RWPE2 (cell line): ENCODE results near the gene GPATCH4.

Source experiments
- ATAC-seq: fragments of 200-7000 bp; cut with Tn5 transposase; 3 replicates; pipeline ENCODE4 v1.9.1; 2021; ENCODE audit warnings: low read depth
- DNase-seq: peaks from one replicate; pipeline ENCODE4 v3.0.0-alpha.2; 2020; ENCODE audit warnings: low spot score
- H3K27ac ChIP-seq: fragments of 450-650 bp; 2 replicates; pipeline ENCODE4 v1.5.1; 2017; ENCODE audit warnings: mild to moderate bottlenecking; ENCODE audit not compliant: poor library complexity, severe bottlenecking
- H3K27me3 ChIP-seq: fragments of 250-450 bp; sonication (Bioruptor Pico); 2 replicates; pipeline ENCODE4 v1.5.1; 2021; ENCODE audit warnings: mild to moderate bottlenecking, moderate library complexity; ENCODE audit not compliant: insufficient read depth, poor library complexity, severe bottlenecking
- H3K36me3 ChIP-seq: fragments of 250-450 bp; sonication (Bioruptor Pico); 2 replicates; pipeline ENCODE4 v1.5.1; 2020; ENCODE audit warnings: low read depth, mild to moderate bottlenecking, moderate library complexity
- H3K4me1 ChIP-seq: fragments of 250-450 bp; sonication (Bioruptor Pico); 2 replicates; pipeline ENCODE4 v1.5.1; 2021; ENCODE audit warnings: mild to moderate bottlenecking, moderate library complexity; ENCODE audit not compliant: insufficient read depth, poor library complexity, severe bottlenecking
- H3K4me3 ChIP-seq: fragments of 250-450 bp; sonication (Bioruptor Pico); 2 replicates; pipeline ENCODE4 v1.5.1; 2021; ENCODE audit warnings: mild to moderate bottlenecking, moderate library complexity; ENCODE audit not compliant: severe bottlenecking
- H3K9me3 ChIP-seq: fragments of 250-450 bp; sonication (Bioruptor Pico); 2 replicates; pipeline ENCODE4 v1.5.1; 2021; ENCODE audit warnings: mild to moderate bottlenecking, moderate library complexity; ENCODE audit not compliant: severe bottlenecking
- CTCF ChIP-seq: fragments of 450-650 bp; IDR thresholded peaks from one replicate; pipeline ENCODE4 v1.5.1; 2017; ENCODE audit warnings: mild to moderate bottlenecking, moderate library complexity; ENCODE audit not compliant: poor library complexity, severe bottlenecking

Gene GPATCH4

GRCh38 chr1:156600733-156601121 is 552 bp downstream of the GPATCH4 start:
- H3K36me3 ChIP-seq = peaks cover 42% of the 10 kb centered on the region
- DNase-seq (no peak), ATAC-seq (no peak; the same call in 2 of the 3 replicates)
- H3K4me3 ChIP-seq = peak overlapping the region; percentile 85
- H3K27me3 ChIP-seq = no peaks in the 10 kb centered on the region
- peak overlapping the region; percentile 56 for H3K27ac ChIP-seq
- H3K4me1 ChIP-seq = peaks cover 8% of the 10 kb centered on the region
- no peak for TF ChIP-seq CTCF
- H3K9me3 ChIP-seq = no peaks in the 10 kb centered on the region

- Histone ChIP-seq H3K4me1 (peaks cover 8% of the 10 kb centered on the region), H3K36me3 (peaks cover 49% of the 10 kb centered on the region), H3K27me3 (no peaks in the 10 kb centered on the region), H3K9me3 (no peaks in the 10 kb centered on the region), H3K4me3 (no peak overlapping the region), H3K27ac (no peak overlapping the region)
- no peak for DNase-seq
- ATAC-seq = no peak
- peak; percentile 8 for TF ChIP-seq CTCF
Observed at GRCh38 chr1:156599811-156600210, 1.5 kb downstream of the GPATCH4 start.

- no peak for TF ChIP-seq CTCF
- peaks cover 57% of the 10 kb centered on the region for H3K36me3 ChIP-seq
- no peak overlapping the region for H3K27ac ChIP-seq
- no peaks in the 10 kb centered on the region for H3K9me3 ChIP-seq
- no peak overlapping the region for H3K4me3 ChIP-seq
- no peak for ATAC-seq
- peaks cover 8% of the 10 kb centered on the region for H3K4me1 ChIP-seq
- DNase-seq = no peak
- H3K27me3 ChIP-seq = no peaks in the 10 kb centered on the region
Observed at GRCh38 chr1:156598731-156599432, 2.4 kb downstream of the GPATCH4 start.

- H3K27me3 ChIP-seq = no peaks in the 10 kb centered on the region
- H3K9me3 ChIP-seq = no peaks in the 10 kb centered on the region
- no peak overlapping the region for H3K4me3 ChIP-seq
- DNase-seq (no peak), ATAC-seq (no peak)
- peaks cover 8% of the 10 kb centered on the region for H3K4me1 ChIP-seq
- H3K36me3 ChIP-seq = peaks cover 65% of the 10 kb centered on the region
- no peak overlapping the region for H3K27ac ChIP-seq
- no peak for TF ChIP-seq CTCF
Observed at GRCh38 chr1:156598125-156598524, 3.2 kb downstream of the GPATCH4 start.

- Histone ChIP-seq H3K9me3 (no peaks in the 10 kb centered on the region), H3K27me3 (no peaks in the 10 kb centered on the region), H3K4me3 (no peak overlapping the region), H3K36me3 (peaks cover 73% of the 10 kb centered on the region), H3K4me1 (no peaks in the 10 kb centered on the region), H3K27ac (no peak overlapping the region)
- ATAC-seq (no peak), DNase-seq (no peak)
- TF ChIP-seq CTCF = no peak
Observed at GRCh38 chr1:156596426-156596825, 4.9 kb downstream of the GPATCH4 start.
